HepG2 (cell line): Measurements from ENCODE around the gene APRT. TPM values are rescaled to one million over a fixed set of nuclear protein-coding genes. Genes with fewer than 3 reads are reported as not detected.
A peak's percentile ranks its signal among the peaks of the same experiment; 100 is the strongest.

Source experiments
- ATAC-seq: fragments of 200-7000 bp; cut with Tn5 transposase; 3 replicates; pipeline ENCODE4 v1.9.1; 2020; ENCODE audit warnings: mild to moderate bottlenecking, moderate library complexity
- BruUV-seq: library from RNA; stranded (reverse); fragments of 400-500 nt; replicated peaks from 2 replicates; lab custom pipeline; 2021; lab: Mats Ljungman, UMichigan
- CTCF ChIA-PET: fragments of 300-600 bp; formaldehyde crosslinking; extraction: SDS; loops from one replicate; lab custom pipeline; 2021; ENCODE audit warnings: low total read pairs, inconsistent platforms, low intra/inter-chr PET ratio; lab: Yijun Ruan, JAX
- POLR2A ChIA-PET: fragments of 350-600 bp; sonication (Branson Sonifier 250); formaldehyde crosslinking; loops from one replicate; lab custom pipeline; 2020; ENCODE audit warnings: antibody characterized with exemption, inconsistent platforms; lab: Yijun Ruan, JAX
- DNase-seq: peaks from one replicate; pipeline ENCODE4 v3.0.0-alpha.2; 2015; ENCODE audit warnings: low spot score
- FAIRE-seq: peaks from 3 replicates; lab custom pipeline; 2011; peaks lifted over from hg19 to GRCh38; lab: Jason Lieb, UNC
- H2AFZ ChIP-seq: one replicate; pipeline ENCODE4 v1.6.1; 2011; ENCODE audit warnings: low read length, inconsistent platforms
- H3K27ac ChIP-seq: fragments of 300-600 bp; 3 replicates; pipeline ENCODE4 v1.8.0; 2011; ENCODE audit warnings: mixed run types, mild to moderate bottlenecking, mixed read lengths, low read length, inconsistent platforms; ENCODE audit not compliant: insufficient read depth; ENCODE audit errors: extremely low read length
- H3K27me3 ChIP-seq, 2 experiments: fragments of 200-600 bp in 1 of 2; 2 replicates in 1 of 2; 3 replicates in 1 of 2; pipeline versions ENCODE4 v1.6.0 to v1.8.0; 2011; ENCODE audit warnings: low read length in 2 of 2, mild to moderate bottlenecking in 2 of 2, moderate library complexity in 2 of 2, inconsistent platforms in 1 of 2; ENCODE audit not compliant: insufficient read depth in 2 of 2, control insufficient read depth in 1 of 2
- H3K36me3 ChIP-seq, 2 experiments: fragments of 200-600 bp in 1 of 2; replicated peaks in 1 of 2; 2 replicates in 1 of 2; 3 replicates in 1 of 2; pipeline versions ENCODE4 v1.5.1 to v1.8.0; 2011; ENCODE audit warnings: low read length in 2 of 2, inconsistent platforms in 1 of 2; ENCODE audit not compliant: insufficient read depth in 2 of 2, control insufficient read depth in 1 of 2
- H3K4me1 ChIP-seq: 2 replicates; pipeline ENCODE4 v1.5.1; 2012; ENCODE audit warnings: low read length, inconsistent platforms; ENCODE audit not compliant: insufficient read depth
- H3K4me2 ChIP-seq: 2 replicates; pipeline ENCODE4 v1.6.0; 2011; ENCODE audit warnings: low read depth, low read length, inconsistent platforms
- H3K4me3 ChIP-seq, 3 experiments: fragments of 200-600 bp in 1 of 3; sonication (generic), shearing (Covaris generic) in 1 of 3; replicated peaks in 1 of 3; 2 replicates each; pipeline ENCODE4 v1.5.1; 2011 to 2016; ENCODE audit warnings: low read length in 3 of 3, inconsistent platforms in 2 of 3, low read depth in 2 of 3, mild to moderate bottlenecking in 2 of 3, control low read depth in 1 of 3, mixed read lengths in 1 of 3; ENCODE audit not compliant: insufficient read depth in 1 of 3
- H3K79me2 ChIP-seq: one replicate; pipeline ENCODE4 v1.6.1; 2011; ENCODE audit warnings: low read length, inconsistent platforms; ENCODE audit not compliant: insufficient read depth
- H3K9ac ChIP-seq: 2 replicates; pipeline ENCODE4 v1.6.0; 2011; ENCODE audit warnings: mild to moderate bottlenecking, low read depth, low read length, inconsistent platforms; ENCODE audit not compliant: insufficient read depth
- H3K9me3 ChIP-seq: 2 replicates; pipeline ENCODE4 v1.5.1; 2012; ENCODE audit warnings: mild to moderate bottlenecking, low read length
- H4K20me1 ChIP-seq: 2 replicates; pipeline ENCODE4 v1.6.0; 2011; ENCODE audit warnings: inconsistent platforms, mild to moderate bottlenecking, low read length, moderate library complexity; ENCODE audit not compliant: insufficient read depth
- ATF7-NPFF ChIP-seq: sonication (generic); formaldehyde crosslinking; IDR thresholded peaks from 2 replicates; pipeline ENCODE4 v1.8.1; 2023; ENCODE audit warnings: mild to moderate bottlenecking, low read depth, missing genetic modification reagents, moderate library complexity
- DR1 ChIP-seq: sonication (generic); formaldehyde crosslinking; IDR thresholded peaks from 2 replicates; pipeline ENCODE4 v1.8.0; 2021; ENCODE audit warnings: mild to moderate bottlenecking, missing genetic modification reagents, inconsistent platforms
- SP4 ChIP-seq: sonication (generic); formaldehyde crosslinking; IDR thresholded peaks from 2 replicates; pipeline ENCODE4 v1.8.1; 2023; ENCODE audit warnings: mild to moderate bottlenecking, missing genetic modification reagents
- ZNF263 ChIP-seq: sonication (generic); formaldehyde crosslinking; IDR thresholded peaks from 2 replicates; pipeline ENCODE4 v1.4.0; 2020; ENCODE audit warnings: missing genetic modification reagents
- WGBS: methylation state at CpG from one replicate; pipeline ENCODE4 v1.1.6; 2017; ENCODE audit warnings: low lambda C conversion rate; 5-methylcytosine and 5-hydroxymethylcytosine counted together
- in situ Hi-C: cut with HindIII; loops from 2 replicates; pipeline ENCODE4 v1.10.0; 2017; ENCODE audit warnings: low pct_unique_long_range_greater_than_20kb; ENCODE audit not compliant: extremely low pct_ligation_motif_present
- intact Hi-C: fragments of 100-400 bp; cut with micrococcal nuclease; formaldehyde crosslinking; loops from one replicate; pipeline ENCODE4 v1.10.0; 2022; ENCODE audit not compliant: unreplicated experiment
- polyA plus RNA-seq, 8 experiments: library from polyadenylated mRNA; depleted of rRNA in 3 of 8; stranded (reverse) in 7 of 8; unstranded in 1 of 8; fragments of >200 nt; fragmentation: Illumina TruSeq in 4 of 8; extraction: Trizol in 4 of 8; gene quantifications; 2 replicates each; pipeline versions ENCODE4 v1.2.1 to v1.2.3, GENCODE V29; 2011 to 2016; ENCODE audit warnings: low read depth in 4 of 8, missing spikeins in 1 of 8, mixed read lengths in 1 of 8; ENCODE audit not compliant: insufficient read depth in 1 of 8
- total RNA-seq, 5 experiments: library from RNA; depleted of rRNA; stranded (reverse); fragments of >200 nt; fragmentation: Illumina TruSeq; extraction: Trizol; gene quantifications; 2 replicates each; pipeline ENCODE4 v1.2.3, GENCODE V29; 2016; ENCODE audit warnings: low read depth in 1 of 5

APRT gene
- total and polyA plus RNA-seq, 2 of the 13 experiments (the other 11 are each of a cell fraction or from before 2014, with no cell fraction given), result 155 to 242 TPM

DNA sequence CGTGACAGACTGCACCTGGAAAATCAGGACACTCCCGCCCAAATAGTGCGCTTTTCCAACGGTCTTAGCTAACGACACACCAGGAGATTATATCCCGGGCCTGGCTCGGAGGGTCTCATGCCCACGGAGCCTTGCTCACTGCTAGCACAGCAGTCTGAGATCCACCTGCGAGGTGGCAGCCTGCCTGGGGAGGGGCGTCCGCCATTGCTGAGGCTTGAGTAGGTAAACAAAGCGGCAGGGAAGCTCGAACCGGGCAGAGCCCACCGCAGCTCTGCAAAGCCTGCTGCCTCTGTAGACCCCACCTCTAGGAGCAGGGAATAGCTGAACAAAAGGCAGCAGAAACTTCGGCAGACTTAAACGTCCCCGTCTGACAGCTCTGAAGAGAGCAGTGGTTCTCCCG lies 39.9 kb upstream of the APRT start:
- Histone ChIP-seq H3K27me3 (no peaks in the 10 kb centered on the region), H3K79me2 (no peaks in the 10 kb centered on the region), H3K4me3 (no peak overlapping the region), H3K9me3 (no peaks in the 10 kb centered on the region)
- POLR2A ChIA-PET, result no interaction called here
- DNase-seq, result no peak
- in situ Hi-C loops, result no loop called here
- no peak for TF ChIP-seq SP4 (CRISPR knock-in tag)
- TF ChIP-seq, all 625 proteins: peak for 0
- Histone ChIP-seq H3K27ac (no peak overlapping the region), H3K36me3 (peaks cover 0 to 3% of the 10 kb centered on the region in 2 experiments; a peak in 1 of 5 replicates), H4K20me1 (peaks cover 3% of the 10 kb centered on the region; the same call in 1 of the 2 replicates), H3K4me2 (no peak overlapping the region), H3K4me1 (peaks cover 6% of the 10 kb centered on the region), H3K9ac (no peak overlapping the region), H2AFZ (no peak overlapping the region)
- ATAC-seq (no peak), FAIRE-seq (no peak)
- CTCF ChIA-PET, result no interaction called here
- intact Hi-C loops, result no loop called here
- BruUV-seq, result no TSS peak
- 88% methylated on average over 16 of the region's 19 CpGs for WGBS

DNA sequence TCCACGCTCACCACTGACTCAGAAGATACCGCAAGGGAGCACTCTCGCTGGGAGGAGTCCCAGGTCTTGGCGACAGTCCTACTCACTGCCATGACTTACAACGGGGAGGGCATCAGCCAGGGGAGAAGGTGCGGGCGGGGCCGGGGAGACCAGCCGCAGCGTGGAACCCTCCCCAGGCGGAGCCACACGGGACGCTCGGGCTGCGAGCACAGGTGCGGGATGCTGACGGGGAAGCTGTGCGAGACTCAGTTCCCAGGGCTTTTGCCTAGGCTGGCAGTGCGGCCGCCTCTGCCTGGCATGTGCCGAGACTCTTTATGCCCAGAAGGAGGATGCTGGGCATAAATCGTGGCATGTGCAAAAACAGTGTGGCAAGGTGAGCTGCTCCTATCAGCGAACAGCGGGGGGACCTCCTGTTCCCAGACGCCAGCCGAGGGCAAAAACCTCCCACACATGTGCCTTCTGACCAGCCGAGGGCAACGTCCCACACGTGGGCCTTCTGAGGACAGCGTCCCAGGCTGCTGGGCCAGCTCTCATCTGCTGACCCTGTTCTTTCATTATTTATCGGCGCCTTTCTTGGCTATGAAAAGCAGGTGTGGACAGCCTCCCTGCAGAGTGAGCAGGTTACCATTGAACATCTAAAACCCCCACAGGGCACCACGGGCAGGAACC lies 38.9 kb upstream of the APRT start:
- no peaks in the 10 kb centered on the region for H3K9me3 ChIP-seq
- WGBS, result 91% methylated on average over 26 of the region's 33 CpGs
- ATAC-seq, result no peak
- no peak for TF ChIP-seq ATF7-NPFF
- peak; percentile 71 for TF ChIP-seq ZNF263 (CRISPR knock-in tag)
- no peak for TF ChIP-seq DR1 (CRISPR knock-in tag)
- H3K27me3 ChIP-seq, result no peaks in the 10 kb centered on the region
- H3K79me2 ChIP-seq, result no peaks in the 10 kb centered on the region
- no peak overlapping the region for H3K4me3 ChIP-seq
- H2AFZ ChIP-seq, result no peak overlapping the region
- no peak overlapping the region for H3K4me2 ChIP-seq
- no peak overlapping the region for H3K9ac ChIP-seq
- FAIRE-seq, result no peak
- H3K27ac ChIP-seq, result no peak overlapping the region
- in situ Hi-C loops, result no loop called here
- no peak for DNase-seq
- intact Hi-C loops, result no loop called here
- ChIA-PET CTCF (no interaction called here), POLR2A (no interaction called here)
- H4K20me1 ChIP-seq, result peaks cover 3% of the 10 kb centered on the region; the same call in 1 of the 2 replicates
- H3K36me3 ChIP-seq, result peaks cover 0 to 3% of the 10 kb centered on the region in 2 experiments; a peak in 2 of 5 replicates
- H3K4me1 ChIP-seq, result peaks cover 1% of the 10 kb centered on the region
- BruUV-seq, result no TSS peak
